Pancreas (tissue), 10 donors: ENCODE results near the gene ATP5IF1. TPM values are rescaled to one million over a fixed set of nuclear protein-coding genes. Genes with fewer than 3 reads are reported as not detected.

Source experiments
- ATAC-seq, 4 donors: fragments of 200-7000 bp; cut with Tn5 transposase; one replicate each; pipeline versions ENCODE4 v1.8.0 to v1.9.1; 2020; ENCODE audit warnings: mild to moderate bottlenecking in 4 of 4, moderate library complexity in 4 of 4
- DNase-seq, 6 donors: peaks; one replicate each; pipeline ENCODE4 v3.0.0-alpha.2; 2020
- FAIRE-seq: peaks from 2 replicates; lab custom pipeline; 2012; peaks lifted over from hg19 to GRCh38; lab: Jason Lieb, UNC
- H3K27ac ChIP-seq, 4 donors: fragments of 200-600 bp; sonication (generic); 1 replicate in 3 of 4; 2 replicates in 1 of 4; pipeline versions ENCODE4 v1.5.0 to v1.8.0; 2020
- H3K27me3 ChIP-seq, 4 donors: fragments of 200-600 bp; one replicate each; pipeline ENCODE4 v1.8.0; 2021
- H3K36me3 ChIP-seq, 3 donors: fragments of 200-600 bp; sonication (generic) in 1 of 3; one replicate each; pipeline versions ENCODE4 v1.5.0 to v1.8.0; 2020 to 2021
- H3K4me1 ChIP-seq, 3 donors: fragments of 200-600 bp; one replicate each; pipeline ENCODE4 v1.8.0; 2021
- H3K4me3 ChIP-seq, 4 donors: fragments of 200-600 bp; sonication (generic) in 2 of 4; one replicate each; pipeline versions ENCODE4 v1.5.0 to v1.8.0; 2020 to 2021
- H3K9me3 ChIP-seq, 4 donors: fragments of 200-600 bp; one replicate each; pipeline ENCODE4 v1.8.0; 2021
- WGBS, 2 donors: extraction: QIAGEN DNeasy Blood & Tissue Kit; methylation state at CpG; one replicate each; pipeline ENCODE4 v1.1.7; 2013; 5-methylcytosine and 5-hydroxymethylcytosine counted together
- intact Hi-C, 3 donors: fragments of 100-400 bp; cut with DNase I; formaldehyde crosslinking; loops; one replicate each; pipeline versions ENCODE4 v1.11.1 to v1.14.2; 2022
- polyA plus RNA-seq, 2 donors: library from polyadenylated mRNA; stranded (reverse); fragments of 200-250 nt; gene quantifications; one replicate each; pipeline ENCODE4 v1.2.3, GENCODE V29; 2013
- total RNA-seq, 6 donors: library from RNA; stranded (reverse); fragmentation: NEBNext Ultra II Directional in 4 of 6; extraction: Animal tissue kit (Norgen Biotek cat#: 25700) in 4 of 6; gene quantifications; one replicate each; pipeline versions ENCODE4 v1.2.1 to v1.2.4, GENCODE V29; 2021 to 2023
- TF ChIP-seq, protein P1 (sequence below), 4 donors: fragments of 200-600 bp; sonication (generic) in 3 of 4; IDR thresholded peaks; one replicate each; pipeline versions ENCODE4 v1.5.0 to v1.8.0; 2021; ENCODE audit warnings: antibody characterized with exemption in 4 of 4
- donor health status: healthy with polysubstance abuse.
- donor health status: DM: no; HTN: no; CAD: no; lungs with moderate emphysema.
- donor health status: DM: no; HTN: no; CAD: no.
- donor health status: control.
- donor health status: control.
- donor health status: Bipolar disorder and iron deficiency.
- donor health status: DM: yes; HTN: yes; CAD: no.
- donor health status: DM: no; HTN: no; CAD: no.
- donor health status: DM: no; HTN: no; CAD: no.
- donor health status: DM: yes; HTN: yes; CAD: no.

ATP5IF1 gene
- total and polyA plus RNA-seq, 8 donors: 37.9 to 239 (median 60.2) TPM

DNA sequence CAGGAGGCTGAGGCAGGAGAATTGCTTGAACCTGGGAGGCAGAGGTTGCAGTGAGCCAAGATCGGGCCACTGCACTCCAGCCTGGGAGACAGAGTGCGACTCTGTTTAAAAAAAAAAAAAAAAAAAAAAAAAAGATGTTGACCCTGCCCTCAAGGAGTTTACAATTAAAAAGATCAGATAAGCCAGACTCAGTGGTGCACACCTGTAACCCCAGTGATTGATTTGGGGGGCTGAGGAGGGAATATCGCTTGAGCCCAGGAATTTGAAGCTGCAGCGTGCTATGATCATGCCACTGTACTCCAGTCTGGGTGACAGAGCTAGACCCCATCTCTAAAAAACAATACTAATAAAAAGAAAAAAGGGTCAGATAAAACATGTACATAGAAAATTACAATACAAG lies 21.8 kb downstream of the ATP5IF1 start:
- ATAC-seq (no peak), FAIRE-seq (no peak), DNase-seq (no peak)
- TF ChIP-seq, protein P1, sequence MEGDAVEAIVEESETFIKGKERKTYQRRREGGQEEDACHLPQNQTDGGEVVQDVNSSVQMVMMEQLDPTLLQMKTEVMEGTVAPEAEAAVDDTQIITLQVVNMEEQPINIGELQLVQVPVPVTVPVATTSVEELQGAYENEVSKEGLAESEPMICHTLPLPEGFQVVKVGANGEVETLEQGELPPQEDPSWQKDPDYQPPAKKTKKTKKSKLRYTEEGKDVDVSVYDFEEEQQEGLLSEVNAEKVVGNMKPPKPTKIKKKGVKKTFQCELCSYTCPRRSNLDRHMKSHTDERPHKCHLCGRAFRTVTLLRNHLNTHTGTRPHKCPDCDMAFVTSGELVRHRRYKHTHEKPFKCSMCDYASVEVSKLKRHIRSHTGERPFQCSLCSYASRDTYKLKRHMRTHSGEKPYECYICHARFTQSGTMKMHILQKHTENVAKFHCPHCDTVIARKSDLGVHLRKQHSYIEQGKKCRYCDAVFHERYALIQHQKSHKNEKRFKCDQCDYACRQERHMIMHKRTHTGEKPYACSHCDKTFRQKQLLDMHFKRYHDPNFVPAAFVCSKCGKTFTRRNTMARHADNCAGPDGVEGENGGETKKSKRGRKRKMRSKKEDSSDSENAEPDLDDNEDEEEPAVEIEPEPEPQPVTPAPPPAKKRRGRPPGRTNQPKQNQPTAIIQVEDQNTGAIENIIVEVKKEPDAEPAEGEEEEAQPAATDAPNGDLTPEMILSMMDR (IDR thresholded peaks at IDR 0.05): no peak
- Histone ChIP-seq H3K27me3 (no peaks in the 10 kb centered on the region), H3K27ac (no peak overlapping the region), H3K4me3 (no peak overlapping the region), H3K9me3 (no peaks in the 10 kb centered on the region), H3K4me1 (peaks cover 0 to 3% (median 0%) of the 10 kb centered on the region in 3 donors), H3K36me3 (no peaks in the 10 kb centered on the region)
- intact Hi-C loops: no loop called here
- 85 to 97% methylated on average over 4 of the region's 4 CpGs for WGBS, 2 donors

GRCh38 chr1:28258628-28259251 lies 22.8 kb downstream of the ATP5IF1 start:
- no peaks in the 10 kb centered on the region for H3K9me3 ChIP-seq
- no peak for DNase-seq
- peak overlapping the region in 2 of 4 donors; percentile 95 to 100 for H3K4me3 ChIP-seq
- peaks cover 0 to 11% (median 4%) of the 10 kb centered on the region in 3 donors for H3K4me1 ChIP-seq
- no peaks in the 10 kb centered on the region for H3K36me3 ChIP-seq
- H3K27me3 ChIP-seq: no peaks in the 10 kb centered on the region
- WGBS, 2 donors: 5 to 8% methylated on average over 12 of the region's 12 CpGs
- TF ChIP-seq, protein P1 (IDR thresholded peaks at IDR 0.05): no peak
- FAIRE-seq: no peak
- ATAC-seq: no peak
- intact Hi-C loops: no loop called here
- H3K27ac ChIP-seq: peak overlapping the region in 2 of 4 donors; percentile 12 to 37

GRCh38 chr1:28259252-28259933 lies 23.5 kb downstream of the ATP5IF1 start, which contains the start of gene SESN2:
SESN2 (plus strand) TSS chr1:28259518; CDS start chr1:28259848, 330 bp downstream.
- no peaks in the 10 kb centered on the region for H3K27me3 ChIP-seq
- peak; percentile 87 for FAIRE-seq
- no peaks in the 10 kb centered on the region for H3K9me3 ChIP-seq

DNA sequence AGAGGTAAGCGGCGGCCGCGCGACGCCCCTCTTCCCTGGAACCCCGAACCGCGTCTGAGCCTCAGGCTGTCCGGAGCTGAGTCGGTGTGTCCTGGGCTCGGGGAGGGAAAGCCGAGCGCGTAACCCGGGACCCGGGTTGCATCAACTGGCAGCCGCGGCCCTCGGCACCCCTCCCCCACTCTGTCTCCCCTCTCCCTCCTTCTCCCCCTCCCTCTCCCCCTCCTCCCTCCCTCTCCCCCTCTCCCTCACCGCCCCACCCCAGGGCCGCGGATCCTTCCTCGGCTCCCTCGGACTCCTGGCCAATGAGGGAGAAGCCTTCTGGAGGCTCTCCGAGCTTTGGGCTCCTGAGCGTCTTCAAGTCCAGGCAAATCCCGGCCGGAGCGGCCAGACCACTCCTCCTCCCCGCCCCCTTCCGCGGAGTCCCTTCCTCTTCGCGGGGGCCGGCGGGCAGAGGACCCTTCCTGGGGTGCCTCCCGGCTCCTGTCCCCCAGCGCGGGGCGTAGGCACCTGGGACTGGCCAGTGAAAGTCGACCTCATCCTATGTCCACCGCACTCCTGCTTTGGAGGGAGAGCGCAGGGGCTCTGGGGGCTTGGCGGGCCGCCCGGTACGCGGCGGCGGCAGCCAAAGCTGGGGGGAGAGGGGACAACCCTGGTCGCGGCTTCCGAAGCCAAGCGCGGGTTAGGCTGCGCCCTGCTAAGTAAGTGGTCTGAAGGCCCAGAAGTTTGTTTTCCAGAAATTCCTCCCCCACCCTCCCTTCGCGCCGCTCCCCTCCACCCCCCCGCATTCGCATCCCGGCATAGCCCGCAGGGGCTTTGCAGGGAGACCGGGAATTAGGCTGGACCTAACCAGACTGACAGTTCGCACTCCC lies 24.2 kb downstream of the ATP5IF1 start:
- H3K36me3 ChIP-seq: no peaks in the 10 kb centered on the region
- H3K4me1 ChIP-seq: peaks cover 0 to 11% (median 4%) of the 10 kb centered on the region in 3 donors
- H3K4me3 ChIP-seq: peak overlapping the region; percentile 76 to 100 (median 94)
- 0 to 2% methylated on average over 51 to 65 of the region's 66 CpGs for WGBS, 2 donors
- DNase-seq (peak; percentile 63 to 90 (median 74)), ATAC-seq (peak; percentile 55 to 68 (median 59)), FAIRE-seq (no peak)
- intact Hi-C loops: loop anchor here in 1 of 3 donors (10.0 kb wide), 1 partner anchor 65 kb away; the partner anchor contains the start of gene MED18
- TF ChIP-seq, protein P1 (IDR thresholded peaks at IDR 0.05): no peak
- peak overlapping the region; percentile 50 to 84 (median 72) for H3K27ac ChIP-seq
- H3K9me3 ChIP-seq: no peaks in the 10 kb centered on the region
- no peaks in the 10 kb centered on the region for H3K27me3 ChIP-seq

More at GRCh38 chr1:28259252-28259933, 23.5 kb downstream of the ATP5IF1 start, which contains the start of gene SESN2:
- ATAC-seq (peak; percentile 95 to 98 (median 96)), DNase-seq (peak; percentile 98 to 99 (median 99))
- H3K36me3 ChIP-seq: no peaks in the 10 kb centered on the region
- TF ChIP-seq, protein P1 (IDR thresholded peaks at IDR 0.05): no peak
- peak within 1 kb of the TSS; percentile 50 to 84 (median 72) for H3K27ac ChIP-seq
- intact Hi-C loops: no loop called here
- 0 to 1% methylated on average over 74 to 76 of the region's 76 CpGs for WGBS, 2 donors
- peak within 1 kb of the TSS; percentile 76 to 100 (median 94) for H3K4me3 ChIP-seq
- H3K4me1 ChIP-seq: peaks cover 0 to 11% (median 4%) of the 10 kb centered on the region in 3 donors
